Inflammatory macrophage treated with lipopolysaccharide for 1 hour (primary cell): ENCODE results near the gene SOHLH1.
A peak's percentile ranks its signal among the peaks of the same experiment; 100 is the strongest.

Experiments used
- DNase-seq, 2 donors: peaks; one replicate each; pipeline ENCODE4 v3.0.0-alpha.2; 2020 to 2022

Gene SOHLH1

DNA sequence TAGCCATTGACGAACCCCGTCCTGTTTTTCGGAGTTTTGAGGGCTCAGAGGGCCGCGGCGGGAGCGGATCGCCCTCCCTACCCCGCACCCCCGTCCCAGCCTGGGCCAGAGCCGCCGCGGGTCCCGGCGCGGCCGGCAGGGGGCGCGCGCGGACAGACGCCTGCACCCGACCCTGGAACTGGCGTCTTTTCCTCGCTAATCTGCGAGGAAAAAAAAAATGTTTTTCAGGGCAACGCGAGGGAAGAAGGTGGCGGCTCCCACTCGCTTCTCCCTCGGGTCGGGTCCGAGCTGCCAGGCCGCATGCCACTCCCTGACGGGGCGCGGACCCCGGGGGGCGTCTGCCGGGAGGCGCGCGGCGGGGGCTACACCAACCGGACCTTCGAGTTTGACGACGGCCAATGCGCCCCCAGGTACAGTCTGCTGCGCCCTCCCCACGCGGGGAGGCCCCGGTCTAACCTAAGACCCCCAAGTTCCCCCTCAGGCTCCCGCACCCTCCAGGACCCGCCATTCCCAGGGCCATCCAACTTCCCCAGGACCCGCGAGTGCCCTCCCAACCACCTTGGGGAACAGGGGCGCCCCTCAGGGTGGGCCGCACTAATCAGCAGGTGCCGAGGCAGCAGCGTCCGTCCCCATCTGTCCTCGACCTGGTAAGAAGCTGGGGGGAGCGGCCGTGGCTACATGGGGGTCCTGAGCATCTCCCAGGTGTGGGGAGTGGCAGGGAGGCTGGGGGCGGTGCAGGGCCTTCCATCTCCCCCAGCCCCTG is 2.9 kb upstream of the SOHLH1 start, which contains the start of gene KCNT1:
KCNT1 (plus strand) TSS at position 227 of the 763 bp plus-strand sequence; CDS start at position 301, 74 bp downstream.
- DNase-seq = peak; percentile 2 to 51

DNA sequence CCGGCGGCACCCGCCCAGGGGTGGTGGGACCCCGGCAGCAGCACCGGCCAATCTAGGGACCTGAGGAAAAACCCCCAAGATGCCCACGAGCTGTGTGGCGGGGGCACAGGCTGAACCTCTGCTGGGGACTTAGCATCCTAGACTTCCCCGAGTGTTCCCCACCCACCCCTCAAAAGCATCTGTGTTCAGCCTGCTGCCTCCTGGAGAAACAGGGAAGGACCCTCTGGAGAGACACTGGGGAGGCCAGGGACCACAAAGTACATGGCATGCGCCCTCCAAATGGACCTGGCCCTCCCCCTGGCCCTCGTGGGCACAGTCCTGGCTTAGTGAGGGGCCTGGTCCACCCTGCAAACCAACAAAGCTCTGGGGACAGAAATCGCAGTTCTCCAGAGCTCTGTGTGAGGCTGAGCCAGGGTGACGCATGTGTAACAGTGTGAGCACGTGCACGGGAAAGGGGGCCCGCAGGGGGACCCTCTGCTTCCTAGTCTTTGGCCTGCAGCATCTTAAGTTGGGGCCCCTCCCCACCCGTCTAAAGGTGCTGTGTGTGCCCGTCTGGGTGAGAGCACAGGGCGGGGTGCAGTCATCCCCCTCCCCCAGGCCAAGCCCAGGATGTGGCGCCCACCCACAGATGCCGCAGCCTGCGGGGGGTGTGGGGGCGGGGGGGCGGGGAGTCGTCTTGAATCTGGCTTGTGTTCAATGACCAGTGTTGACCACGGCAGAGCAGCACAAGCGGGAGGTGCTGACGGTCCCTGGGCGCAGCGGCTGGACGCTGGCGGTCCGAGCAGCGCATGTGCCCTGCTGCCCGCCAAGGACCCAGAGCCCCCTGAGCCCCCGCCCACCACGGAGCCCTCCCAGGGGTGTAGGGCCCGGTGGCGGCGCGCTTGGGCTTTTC is 2.0 kb upstream of the SOHLH1 start:
- no peak for DNase-seq

DNA sequence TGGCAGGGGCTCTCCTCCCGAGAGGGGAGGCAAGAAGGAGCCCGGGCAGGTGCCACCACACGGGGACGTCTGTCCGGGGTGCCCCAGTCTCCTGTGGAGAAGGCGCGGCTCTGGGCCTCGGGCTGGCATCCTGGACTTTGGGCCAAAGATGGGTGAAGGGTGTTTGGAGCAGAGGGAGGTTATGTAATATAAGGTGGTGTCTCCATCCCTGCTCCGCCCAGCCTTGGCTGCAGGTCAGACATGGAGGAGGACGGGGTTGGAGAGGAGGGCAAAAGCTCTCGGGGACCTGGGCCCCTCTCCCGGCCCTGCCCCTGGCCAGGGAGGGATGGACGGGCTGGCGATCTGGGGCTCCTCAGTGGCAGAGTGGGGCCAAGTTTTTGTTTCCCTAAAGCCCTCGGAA is 1.2 kb upstream of the SOHLH1 start:
- DNase-seq = no peak

DNA sequence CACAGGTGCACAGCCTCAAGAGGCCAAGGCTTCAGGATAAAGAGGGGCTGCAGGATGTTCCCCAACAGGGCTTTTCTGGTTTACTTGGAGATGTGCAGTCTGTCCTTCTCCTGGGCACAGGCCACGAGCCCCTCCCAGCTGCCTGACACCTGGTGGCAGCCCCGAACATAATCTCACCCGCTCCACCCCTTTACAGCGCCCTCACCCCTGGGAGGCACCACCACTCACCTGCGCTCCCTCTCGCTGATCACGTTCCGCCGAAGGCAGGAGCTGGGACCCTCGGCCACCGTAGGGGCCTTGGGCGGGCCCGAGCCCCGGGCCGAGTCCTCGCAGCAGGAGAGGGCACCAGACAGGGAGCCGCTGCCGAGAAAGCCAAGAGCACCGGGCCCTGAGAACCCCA is 514 bp downstream of the SOHLH1 start:
- DNase-seq = no peak

DNA sequence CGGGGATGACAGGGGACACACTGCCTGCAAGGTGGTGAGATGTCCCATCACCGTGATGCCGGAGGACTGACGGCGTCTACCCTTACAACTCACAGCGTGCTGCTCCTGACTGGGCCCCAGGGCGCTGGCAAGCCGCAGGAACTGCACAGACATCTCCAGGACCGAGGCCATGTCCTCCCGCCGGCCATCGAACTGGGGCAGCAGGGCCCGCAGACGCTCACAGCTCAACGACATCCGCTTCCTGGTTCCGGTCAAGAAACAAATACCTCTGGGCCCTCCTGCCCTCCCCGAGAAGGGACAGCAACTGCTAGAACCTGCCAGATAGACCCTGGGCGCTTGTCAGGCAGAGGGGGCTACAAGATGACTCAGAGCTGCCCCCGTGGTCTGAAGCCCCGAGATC is 1.0 kb downstream of the SOHLH1 start:
- no peak for DNase-seq

DNA sequence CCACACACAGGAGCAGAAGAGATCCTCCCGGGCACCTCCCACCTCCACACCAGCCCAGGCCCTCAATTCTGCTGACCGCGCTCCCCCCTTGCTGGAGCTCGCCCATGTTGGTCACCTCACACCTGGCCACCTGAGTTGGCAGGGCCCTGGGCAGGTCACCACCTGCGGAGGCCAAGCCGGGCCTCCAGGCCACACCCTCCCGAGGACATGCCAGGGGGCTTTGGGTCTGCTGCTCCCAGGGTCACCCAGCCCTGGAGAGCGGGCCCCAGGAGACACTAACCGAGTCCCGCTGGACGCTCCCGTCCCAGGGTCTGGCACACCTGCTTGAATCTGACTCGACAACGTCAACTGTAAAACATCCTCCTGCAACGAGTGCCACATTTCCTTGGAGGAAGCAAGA is 2.1 kb downstream of the SOHLH1 start:
- DNase-seq = no peak

DNA sequence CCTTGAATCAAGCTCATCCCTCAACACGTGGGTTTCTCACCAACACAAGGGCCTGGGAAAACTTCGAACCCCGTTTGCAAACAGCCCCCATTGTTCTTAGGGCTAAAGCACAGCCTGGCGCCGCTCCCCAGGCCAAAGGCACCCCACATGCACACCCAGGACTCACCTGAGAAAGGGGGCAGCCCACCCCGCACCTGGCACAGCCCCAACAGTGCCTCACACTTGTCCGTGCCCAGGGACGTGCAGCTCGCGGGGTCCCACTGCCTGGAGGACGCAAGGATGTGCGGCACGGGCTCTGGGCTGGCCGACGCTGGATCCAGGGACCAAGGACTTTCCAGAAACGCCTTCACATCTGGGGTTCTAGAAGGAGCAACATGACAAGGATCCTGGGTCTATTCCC is 2.8 kb downstream of the SOHLH1 start:
- DNase-seq = no peak

DNA sequence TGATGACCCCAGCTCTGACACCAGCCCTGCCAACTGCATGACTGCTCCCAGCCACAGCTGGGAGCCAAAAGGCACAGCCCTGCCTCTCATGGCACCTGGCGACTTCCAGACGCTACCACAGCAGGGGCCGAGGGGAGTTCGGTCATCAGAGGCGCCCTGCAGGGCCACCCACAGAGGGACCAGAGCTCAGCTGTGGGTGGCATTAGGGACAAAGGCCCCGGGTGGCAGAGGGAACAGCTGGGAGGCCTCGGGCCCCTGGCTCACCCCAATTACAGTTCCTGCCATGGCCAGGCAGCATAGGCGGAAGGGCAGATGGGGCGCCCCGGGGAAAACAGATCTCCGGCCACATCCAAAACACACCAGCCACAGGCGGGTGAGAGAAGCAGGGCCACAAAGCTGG is 3.6 kb downstream of the SOHLH1 start:
- no peak for DNase-seq

DNA sequence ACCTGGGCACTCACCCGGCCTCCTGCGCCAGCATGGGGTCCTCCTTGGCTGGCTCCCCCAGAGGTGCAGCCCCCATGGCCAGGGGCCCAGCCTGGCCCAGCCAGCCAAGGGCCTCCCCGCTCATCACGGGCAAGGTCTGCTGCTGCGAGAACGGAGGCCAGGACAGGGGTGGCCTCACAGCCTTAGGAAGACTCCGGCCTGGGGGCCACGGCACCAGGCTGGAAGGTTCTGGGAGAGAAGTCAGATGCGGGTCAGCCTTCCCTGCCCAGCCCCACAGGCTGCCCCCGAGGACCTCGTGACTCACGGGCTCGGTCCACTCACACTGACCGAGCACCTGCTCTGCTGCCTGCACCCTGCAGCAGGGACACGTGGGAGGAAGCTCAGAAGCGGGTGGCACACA is 4.2 kb downstream of the SOHLH1 start:
- DNase-seq = no peak

DNA sequence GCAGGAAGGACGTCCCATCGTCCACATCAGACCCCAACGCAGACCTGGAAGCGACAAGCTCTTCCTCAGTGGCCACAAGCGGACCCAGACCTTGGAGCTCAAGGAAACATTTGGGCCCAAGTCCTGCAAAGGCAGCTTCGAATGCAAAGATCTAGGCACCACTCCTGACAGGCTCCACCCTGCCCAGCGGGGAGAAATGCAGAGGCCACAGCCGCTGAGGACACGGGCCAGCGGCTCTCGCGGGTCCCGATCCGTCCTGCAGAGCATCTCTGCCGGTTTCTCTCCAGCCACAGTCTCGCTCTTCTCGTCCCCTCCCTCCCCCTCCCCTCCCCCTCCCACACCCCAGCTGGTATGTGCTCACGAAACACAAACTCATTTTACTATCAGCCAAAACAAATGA is 4.9 kb downstream of the SOHLH1 start:
- no peak for DNase-seq

DNA sequence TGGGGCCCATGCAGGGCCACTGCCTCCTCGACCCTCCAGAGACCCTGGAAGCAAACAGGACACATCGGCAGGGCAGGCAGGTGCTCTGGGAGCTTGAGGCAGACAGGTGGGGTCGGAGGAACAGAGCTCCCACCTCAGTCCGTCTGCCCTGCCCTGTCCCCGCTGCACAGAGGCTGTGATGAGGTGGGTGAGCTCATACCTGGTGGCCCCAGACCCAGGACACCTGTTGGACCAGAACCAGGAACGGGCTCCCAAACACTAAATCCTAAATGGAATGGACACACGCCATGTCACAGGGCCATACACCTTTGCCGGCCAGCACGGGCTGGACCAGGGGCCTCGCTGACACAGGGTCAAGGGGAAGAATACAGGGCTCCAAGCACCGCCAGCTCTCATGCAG is 5.5 kb downstream of the SOHLH1 start:
- DNase-seq = no peak

DNA sequence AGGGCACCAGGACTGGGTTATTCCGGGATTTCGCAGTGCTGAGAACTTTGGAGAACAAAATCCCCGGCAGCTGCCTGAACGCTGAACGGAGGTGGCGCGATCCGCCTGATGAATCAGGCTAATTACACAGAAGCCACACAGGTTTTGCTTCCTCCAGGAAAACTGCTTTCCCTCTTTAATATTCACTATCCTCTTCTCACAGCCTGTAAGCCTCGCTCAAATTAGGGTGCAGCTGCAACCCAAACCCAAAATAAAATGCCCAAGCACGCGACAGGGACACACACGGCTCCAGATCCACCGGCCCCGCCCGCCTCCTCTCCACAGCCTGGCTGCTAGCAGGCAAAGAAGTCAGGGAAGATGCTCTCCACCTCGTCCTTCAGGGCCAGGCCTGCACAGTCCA is 6.0 kb downstream of the SOHLH1 start:
- DNase-seq = no peak

DNA sequence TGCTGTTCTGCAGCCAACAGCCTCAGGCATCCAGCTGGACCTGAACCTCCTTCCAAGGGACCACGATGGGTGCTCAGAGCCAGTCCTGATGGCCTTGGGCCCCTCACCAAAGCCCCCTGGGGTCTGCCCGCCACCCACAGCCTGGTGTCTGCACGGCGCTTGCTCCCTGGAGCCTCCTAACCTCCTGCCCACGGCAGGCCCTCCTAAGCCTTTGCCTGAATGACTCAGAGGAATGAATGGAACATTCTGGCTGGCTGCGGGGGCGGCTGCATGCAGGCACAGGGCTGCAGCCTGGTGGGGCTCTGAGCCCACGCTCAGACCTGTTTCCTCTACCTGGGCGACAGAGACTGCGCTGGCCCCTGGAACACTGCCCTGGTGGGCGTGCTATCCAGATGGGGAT is 6.9 kb downstream of the SOHLH1 start:
- no peak for DNase-seq

DNA sequence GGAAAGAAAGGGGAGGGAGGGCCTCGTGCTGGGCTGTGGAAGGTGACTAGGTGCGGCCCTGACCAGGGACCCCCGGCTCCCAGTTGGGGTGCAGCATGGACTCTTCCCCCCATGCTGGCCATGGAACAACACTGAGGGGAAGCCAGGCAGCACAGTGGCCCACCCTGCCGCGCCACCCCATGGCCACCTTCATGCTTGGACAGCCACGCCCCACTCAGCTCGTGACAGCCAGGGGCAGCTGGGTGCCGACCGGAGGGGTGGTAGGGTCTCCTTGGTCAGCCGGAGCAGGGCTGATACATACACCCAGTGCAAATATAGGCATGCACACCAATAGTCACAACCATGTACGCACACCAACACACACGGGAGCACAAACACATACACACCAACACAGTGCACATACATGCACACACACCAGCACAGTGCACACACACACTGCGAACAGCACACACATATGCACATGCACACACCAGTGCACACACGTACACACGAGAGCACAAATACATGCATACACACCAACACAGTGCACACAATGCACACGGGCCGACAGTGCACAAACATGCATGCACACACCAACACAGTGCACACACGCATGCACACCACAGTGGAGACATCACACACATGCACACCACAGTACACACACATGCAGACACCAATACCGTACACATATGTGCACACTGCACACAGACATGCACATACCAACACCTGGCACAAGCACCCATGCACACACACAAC is 8.3 kb downstream of the SOHLH1 start:
- DNase-seq = no peak

DNA sequence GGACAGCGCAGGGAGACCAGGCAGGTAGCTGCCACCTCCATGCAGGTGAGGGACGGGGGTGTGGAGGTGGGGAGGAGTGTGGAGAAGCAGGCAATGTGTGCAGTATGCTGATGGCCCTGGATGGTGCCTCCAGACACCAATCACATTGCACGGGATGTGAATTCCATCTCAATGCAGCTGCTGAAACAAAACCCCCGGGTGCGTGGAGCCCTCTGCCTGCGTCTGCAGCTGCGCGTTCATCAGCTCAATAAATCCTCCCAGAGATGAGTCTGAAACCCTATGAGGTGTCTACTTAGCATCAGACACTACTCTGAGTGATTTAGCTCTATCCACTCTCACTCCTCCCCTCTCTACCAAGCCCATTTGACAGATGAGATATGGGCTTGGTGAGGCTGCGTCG is 10.3 kb downstream of the SOHLH1 start:
- no peak for DNase-seq

DNA sequence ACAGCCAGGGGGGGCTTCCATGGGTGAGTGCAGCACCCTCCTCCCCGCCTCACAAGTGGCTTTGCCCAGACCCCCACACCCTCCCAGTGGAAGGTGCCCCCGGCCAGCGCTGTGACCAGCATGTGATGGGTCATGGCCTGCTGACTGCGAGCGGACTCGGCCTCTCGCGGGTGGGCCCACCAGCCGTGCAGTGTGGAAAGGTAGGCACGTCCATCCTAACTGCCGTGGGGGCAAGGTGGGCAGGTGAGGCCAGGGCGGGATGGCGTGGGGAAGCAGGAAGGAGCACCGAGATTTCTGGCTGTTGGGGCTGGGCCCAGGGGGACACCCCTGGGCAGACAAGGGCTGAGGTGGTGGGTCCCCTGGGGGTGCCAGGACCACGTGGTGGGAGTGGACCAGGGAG is 12.1 kb downstream of the SOHLH1 start:
- DNase-seq = no peak

DNA sequence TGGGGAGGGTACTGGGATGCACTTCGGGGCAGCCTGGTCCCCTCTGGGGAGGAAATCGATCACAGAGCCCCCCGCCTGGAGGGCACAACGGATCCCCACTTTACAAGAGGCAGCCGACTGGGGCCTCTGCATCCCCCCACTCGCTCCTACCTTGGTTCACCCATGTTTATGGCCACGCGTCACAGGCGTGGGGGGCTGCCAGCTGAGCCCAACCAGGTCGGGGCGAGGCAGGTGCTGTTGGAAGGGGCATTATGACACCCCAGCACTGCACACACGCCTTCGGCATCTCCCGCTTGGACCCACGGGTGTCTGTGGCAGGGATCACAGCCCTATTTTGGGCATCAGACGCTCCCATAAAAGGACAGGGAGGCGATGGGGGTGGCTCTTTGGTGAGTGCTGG is 14.6 kb downstream of the SOHLH1 start:
- no peak for DNase-seq

DNA sequence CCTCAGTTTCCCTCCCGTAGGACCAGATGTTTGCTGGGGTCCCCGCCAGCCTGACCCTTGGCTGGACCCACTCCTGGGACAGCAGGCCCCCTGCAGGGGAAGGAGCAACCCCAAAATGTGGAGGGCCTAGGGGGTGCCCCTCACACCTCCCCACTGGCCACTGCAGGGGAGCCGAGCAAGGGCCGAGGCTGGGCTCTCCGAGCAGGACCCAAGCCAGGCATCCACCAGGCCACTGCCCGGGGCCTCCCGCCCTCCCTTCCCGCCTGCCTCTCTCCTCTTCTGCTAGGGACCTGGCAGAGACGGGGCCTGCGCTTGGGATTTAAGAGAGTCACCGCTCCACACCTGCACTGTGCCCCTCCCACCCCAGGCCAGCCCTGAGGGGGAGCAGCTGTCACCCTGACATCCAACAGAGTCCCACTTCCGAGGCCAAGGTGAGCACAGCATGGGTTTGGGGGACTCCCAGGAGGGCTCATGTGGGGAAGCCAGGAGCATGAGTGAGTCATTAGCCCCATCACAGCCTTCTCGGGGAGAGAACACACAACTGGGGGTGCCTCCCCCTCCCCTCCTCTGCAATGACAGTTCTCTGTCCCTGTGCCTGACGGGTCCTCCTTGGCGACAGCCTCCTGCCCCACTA is 15.8 kb downstream of the SOHLH1 start:
- no peak for DNase-seq

DNA sequence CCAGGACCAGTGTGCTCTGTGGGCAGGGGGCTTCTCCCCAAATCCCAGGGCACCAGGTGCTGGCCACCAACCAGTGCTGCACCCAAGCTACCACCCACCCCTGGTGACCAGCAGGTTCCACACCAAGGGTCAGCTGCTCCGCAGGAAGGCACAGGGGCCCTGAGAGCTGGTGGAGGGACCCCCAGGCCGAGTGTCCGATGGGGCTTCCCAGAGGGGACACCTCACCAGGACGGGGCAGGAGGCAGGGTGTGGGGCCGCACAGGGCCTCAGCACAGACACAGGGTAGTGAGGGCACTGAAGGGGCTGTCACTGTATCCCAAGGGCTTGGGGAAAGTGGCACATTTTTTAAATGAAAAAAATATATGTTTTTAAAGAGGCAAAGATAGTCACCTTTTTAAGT is 18.1 kb downstream of the SOHLH1 start:
- no peak for DNase-seq

DNA sequence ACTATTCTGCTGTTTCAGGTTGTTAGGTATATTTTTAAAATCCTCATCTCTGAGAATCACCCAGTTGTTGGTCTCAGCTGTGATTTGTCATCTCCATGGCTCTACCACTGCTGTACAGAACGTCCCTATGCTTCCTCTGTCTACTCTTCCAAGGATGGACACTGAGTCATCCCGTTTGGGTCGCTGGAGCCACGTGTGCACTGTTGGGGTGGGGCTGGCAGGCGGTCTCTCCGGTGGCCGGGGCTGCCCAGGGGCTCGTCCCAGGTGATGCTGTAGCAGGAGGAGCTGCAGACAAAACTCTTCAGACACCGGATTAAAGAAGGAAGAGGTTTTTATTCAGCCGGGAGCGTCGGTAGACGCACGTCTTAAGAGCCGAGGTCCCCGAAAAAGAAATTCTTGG is 19.2 kb downstream of the SOHLH1 start:
- no peak for DNase-seq

DNA sequence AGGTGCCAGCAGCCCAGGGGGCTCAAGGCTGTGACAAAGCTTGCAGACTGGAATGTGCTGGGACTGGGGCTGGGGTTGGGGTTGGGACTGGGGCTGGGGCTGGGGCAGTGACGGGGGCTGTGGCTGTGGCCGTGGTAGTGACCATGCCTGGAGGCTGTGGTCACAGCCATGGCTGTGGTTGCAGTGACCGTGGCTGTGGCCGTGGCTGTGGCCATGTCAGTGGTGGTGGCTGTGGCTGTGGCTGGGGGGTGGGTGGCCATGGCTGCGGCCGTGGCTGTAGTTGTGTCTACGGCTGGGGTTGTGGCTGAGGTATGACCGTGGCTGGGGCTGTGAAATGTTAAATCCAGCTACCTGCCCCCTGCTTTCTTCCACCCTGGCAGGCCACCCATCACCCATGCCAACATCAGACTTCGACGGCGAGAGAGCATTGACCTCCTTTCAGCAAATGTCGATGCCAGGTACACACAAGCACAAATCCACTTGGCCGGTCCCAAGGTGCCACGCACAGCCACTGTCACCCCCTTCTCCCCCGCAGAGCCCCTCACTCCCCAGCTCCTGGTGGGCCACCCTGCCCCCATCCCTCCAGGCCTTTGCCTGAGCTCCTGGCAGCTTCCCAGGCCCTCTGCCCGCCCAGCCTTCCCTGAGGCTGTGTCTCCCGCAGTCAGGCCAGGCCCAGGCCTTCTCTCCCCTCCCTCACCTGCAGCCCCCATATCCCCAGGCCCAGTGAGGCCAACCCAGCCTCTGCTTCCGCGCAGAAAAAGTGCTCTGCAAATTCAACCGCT is 20.9 kb downstream of the SOHLH1 start:
- no peak for DNase-seq

DNA sequence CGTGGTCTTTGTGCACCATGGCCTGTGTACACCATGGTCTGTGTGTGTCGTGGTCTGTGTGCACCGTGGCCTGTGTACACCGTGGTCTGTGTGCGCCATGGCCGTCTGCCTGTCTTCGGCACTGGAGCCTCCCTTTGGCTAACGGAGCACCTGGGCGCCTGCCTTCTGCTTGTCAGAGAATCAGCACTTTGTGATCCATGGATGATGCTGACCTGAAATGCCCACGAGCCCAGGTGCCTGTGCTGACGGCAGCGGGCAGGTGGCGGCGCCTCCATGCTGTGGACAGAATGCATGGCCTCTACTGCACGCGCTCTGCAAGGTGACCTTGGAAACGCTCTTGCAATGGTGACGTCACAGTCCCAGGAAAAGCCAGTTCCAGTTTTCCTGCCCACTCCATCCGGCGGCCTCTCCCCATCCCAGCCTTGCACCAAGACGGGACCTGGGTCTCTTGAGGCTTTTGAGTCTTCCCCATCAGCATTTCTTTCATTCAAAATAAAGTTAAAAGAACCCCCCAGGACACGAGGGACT is 21.6 kb downstream of the SOHLH1 start:
- DNase-seq = no peak
